GM18861 (cell line): ENCODE data around the gene KL.

Experiments used
- ATAC-seq: cut with Tn5 transposase; IDR thresholded peaks from one replicate; pipeline ENCODE4 v1.9.1; 2021; ENCODE audit not compliant: unreplicated experiment

The KL gene

GRCh38 chr13:33033986-33034385 lies 17.8 kb downstream of the KL start:
- no peak for ATAC-seq

- ATAC-seq, result no peak
Measured at GRCh38 chr13:33034882-33035520, 18.8 kb downstream of the KL start.

GRCh38 chr13:33037673-33038072 lies 21.4 kb downstream of the KL start:
- ATAC-seq, result no peak

- no peak for ATAC-seq
Measured at GRCh38 chr13:33040090-33040489, 23.9 kb downstream of the KL start.

GRCh38 chr13:33045851-33046592 lies 29.8 kb downstream of the KL start:
- no peak for ATAC-seq

GRCh38 chr13:33050161-33050560 lies 33.9 kb downstream of the KL start:
- ATAC-seq, result no peak

GRCh38 chr13:33051632-33052031 lies 35.4 kb downstream of the KL start:
- ATAC-seq, result no peak

- ATAC-seq, result no peak
Measured at GRCh38 chr13:33052506-33053280, 36.5 kb downstream of the KL start.

- no peak for ATAC-seq
Measured at GRCh38 chr13:33053397-33054066, 37.3 kb downstream of the KL start.

GRCh38 chr13:33057019-33057780 lies 41.0 kb downstream of the KL start:
- ATAC-seq, result no peak

GRCh38 chr13:33058776-33059327 lies 42.6 kb downstream of the KL start:
- ATAC-seq, result no peak

GRCh38 chr13:33060815-33061214 lies 44.6 kb downstream of the KL start:
- ATAC-seq, result no peak

GRCh38 chr13:33066329-33066728 lies 50.1 kb downstream of the KL start:
- no peak for ATAC-seq

- no peak for ATAC-seq
Measured at GRCh38 chr13:33069365-33069764, 53.1 kb downstream of the KL start.

- ATAC-seq, result no peak
Measured at GRCh38 chr13:33070713-33071112, 54.5 kb downstream of the KL start.

GRCh38 chr13:33072282-33072681 lies 56.1 kb downstream of the KL start:
- ATAC-seq, result no peak

- no peak for ATAC-seq
Measured at GRCh38 chr13:33072759-33073158, 56.5 kb downstream of the KL start.

GRCh38 chr13:33073338-33073737 lies 57.1 kb downstream of the KL start:
- ATAC-seq, result no peak

- no peak for ATAC-seq
Measured at GRCh38 chr13:33076001-33076992, 60.1 kb downstream of the KL start.
